HG03457 (cell line): ENCODE data around the gene GNG11.
A peak's percentile ranks its signal among the peaks of the same experiment; 100 is the strongest.
"Not testable (repeated sequence)": the region's sequence is repeated elsewhere in the genome, so short reads cannot be mapped to it uniquely, and the experiment has no call there.

Experiments
- ATAC-seq: cut with Tn5 transposase; IDR thresholded peaks from one replicate; pipeline ENCODE4 v1.9.1; 2021; ENCODE audit warnings: moderate number of reproducible peaks; ENCODE audit not compliant: unreplicated experiment

GNG11 gene

GRCh38 chr7:93911242-93911641, 10.3 kb upstream of the GNG11 start:
- ATAC-seq, result not testable (repeated sequence)

GRCh38 chr7:93911661-93912060, 9.9 kb upstream of the GNG11 start:
- ATAC-seq, result peak; percentile 65

DNA sequence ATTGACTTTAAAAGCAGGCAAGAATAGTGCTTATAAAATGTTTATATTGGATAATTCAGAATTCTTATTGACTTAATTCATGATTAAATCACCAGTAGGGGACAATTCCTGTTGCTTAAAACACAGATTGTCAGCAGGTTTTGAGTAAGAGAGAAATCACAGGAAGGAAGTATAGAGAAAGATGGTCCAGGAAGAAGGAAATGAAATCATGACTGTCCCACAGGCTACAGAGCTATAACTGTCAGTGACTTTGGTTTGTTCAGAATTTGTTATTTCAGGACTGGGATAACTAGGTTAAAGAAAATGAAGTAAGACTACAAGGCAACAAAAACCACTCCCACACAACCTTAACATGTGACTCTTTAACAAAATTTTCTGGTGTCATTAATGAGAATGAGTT, 8.3 kb upstream of the GNG11 start:
- ATAC-seq, result no peak

DNA sequence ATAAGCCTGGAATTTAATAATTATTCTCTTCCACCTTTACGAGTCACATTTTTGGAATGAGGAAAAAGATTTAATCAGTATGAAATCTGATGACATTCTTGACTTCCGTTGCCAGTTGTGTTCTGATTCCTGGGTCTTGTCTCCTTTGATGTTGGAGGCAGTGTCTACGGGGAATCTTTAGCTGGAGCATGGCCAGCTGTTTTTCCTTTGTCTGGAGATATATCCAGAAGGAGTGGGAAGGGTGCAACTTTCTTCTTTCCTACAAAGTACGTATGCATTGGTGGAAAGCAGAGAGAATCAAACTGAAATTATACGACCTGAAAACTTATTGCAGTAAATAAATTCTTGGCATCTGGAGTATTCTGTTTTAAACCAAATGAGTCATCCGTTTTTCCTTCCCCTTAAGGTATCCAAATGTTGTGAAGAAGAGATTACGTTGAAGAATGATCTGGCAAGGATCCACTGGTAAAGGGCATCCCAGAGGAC, 6.9 kb upstream of the GNG11 start:
- ATAC-seq, result no peak

DNA sequence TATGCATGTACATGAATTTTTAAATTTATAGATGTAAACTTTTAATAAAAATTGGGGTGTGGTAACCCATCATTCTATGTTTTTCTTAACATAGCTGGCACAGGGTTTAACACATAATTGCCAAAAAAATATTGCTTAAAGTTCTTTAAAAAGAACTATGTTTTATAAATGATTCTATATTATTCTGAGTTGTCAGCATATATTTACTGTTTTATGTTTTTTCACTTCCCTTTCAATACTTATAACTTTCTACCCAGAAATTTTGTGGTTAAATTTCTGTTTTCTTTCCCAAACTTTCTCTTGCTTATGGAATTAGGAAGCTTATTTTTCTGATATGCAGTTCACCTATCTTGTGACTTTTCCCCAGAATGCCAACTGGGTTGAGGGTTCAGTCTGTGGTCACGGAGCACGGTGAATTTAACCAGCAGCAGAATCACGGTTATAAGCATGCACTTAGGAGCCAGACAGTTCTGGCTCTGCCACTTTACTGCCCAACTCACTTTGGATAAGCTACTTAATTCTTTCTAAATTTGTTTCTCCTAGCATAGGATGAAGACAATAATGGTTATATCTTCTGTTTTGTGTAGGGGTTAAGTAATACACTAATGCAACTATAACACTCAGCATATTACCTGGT, 6.2 kb upstream of the GNG11 start:
- not testable (repeated sequence) for ATAC-seq

DNA sequence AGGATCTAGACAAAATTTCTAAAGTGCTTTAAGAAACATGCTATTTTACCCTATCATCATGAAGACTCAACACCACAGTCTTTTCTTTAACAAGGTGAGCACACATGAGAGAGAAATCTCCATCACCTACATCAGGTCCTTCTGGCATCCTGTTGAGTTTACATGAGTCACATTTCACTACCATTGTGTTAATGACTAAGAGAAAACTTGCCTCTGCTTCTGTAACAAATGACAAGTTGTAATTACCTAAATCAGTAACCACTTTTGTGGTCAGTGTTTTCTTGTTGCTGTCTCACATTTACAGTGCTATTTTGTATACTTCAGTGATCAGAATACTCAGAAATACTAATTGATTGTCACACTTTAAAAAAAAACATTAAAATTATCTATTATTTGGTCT, 5.6 kb upstream of the GNG11 start:
- ATAC-seq, result peak; percentile 53

GRCh38 chr7:93916315-93916714, 5.2 kb upstream of the GNG11 start:
- not testable (repeated sequence) for ATAC-seq

GRCh38 chr7:93920496-93921182, 896 bp upstream of the GNG11 start:
- no peak for ATAC-seq

GRCh38 chr7:93921186-93921585, 349 bp upstream of the GNG11 start:
- ATAC-seq, result no peak

DNA sequence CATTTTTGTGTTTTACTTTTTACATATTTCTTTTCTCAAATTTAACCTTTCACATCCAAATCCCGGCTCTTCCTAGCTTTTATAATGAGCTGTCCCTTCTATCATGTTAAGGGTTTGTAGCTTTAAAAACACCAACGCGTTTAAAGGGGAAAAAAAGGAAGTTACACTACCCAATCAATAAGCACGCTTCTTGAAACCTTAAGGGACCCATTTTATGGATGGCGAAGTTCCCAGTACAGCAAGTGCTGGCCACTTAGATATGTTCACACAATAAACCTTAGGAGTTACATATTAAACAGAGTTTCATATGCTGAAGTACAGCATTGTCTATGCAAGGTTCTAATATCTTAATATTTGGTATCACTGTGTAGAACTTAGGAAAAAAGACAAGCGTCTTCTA, 1.8 kb downstream of the GNG11 start:
- no peak for ATAC-seq

- ATAC-seq, result no peak
These were observed 2.4 kb downstream of the GNG11 start for GRCh38 chr7:93923942-93924341.

DNA sequence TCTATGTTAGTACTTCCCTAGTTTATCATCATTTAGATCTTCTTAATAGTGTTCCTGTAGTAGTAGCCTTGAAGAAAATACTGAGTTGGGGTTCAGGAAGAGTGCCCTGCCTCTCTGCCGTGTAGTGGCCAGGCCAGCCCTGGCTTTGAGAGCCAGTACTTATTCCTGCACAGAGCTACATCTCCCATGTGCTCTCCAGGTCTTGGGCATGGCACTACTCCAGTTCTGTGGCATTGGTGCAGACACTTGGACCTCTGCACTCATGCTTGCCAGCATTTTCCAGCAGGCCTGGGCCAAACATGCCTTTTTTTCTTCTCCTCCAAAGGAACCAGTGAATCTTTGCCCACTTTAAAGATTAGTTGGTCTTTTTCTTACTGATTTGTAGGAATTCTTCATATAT, 5.3 kb downstream of the GNG11 start:
- ATAC-seq, result no peak

DNA sequence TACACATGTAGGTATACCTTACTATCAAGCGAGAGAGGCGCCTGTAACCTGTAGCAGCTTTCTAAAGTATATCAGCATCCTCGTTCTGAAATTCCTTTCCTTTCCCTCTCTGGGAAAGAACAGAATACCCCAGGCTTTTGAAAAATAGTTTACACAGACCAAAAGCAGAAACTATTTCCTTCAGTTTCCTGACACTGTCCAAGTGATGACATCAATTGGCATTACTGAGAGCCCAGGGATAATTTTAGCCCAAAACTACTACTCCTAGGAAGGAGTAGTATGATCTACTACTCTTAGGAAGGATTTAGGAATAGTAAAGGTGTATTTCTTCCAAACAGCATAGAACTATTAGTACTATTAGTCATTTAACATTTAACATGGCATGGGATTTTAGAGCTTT, 6.0 kb downstream of the GNG11 start:
- ATAC-seq, result no peak

DNA sequence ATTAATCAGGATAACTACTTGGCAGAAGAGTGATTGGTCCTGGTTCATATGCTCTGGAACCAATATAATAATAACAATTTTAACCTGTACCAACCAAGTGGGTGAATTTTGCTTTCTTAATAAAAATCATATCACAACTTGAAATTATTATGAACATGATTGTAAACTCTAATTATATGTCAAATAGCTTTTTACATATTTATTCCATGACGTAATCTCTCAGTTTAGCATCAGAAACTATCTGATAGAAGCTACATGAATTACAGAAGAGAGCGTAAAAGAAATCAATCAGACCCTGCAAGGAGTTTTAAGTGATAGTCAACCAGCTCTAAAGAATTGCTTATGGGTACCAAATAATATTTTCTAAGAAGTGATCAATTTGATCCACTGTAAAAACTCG, 10.1 kb downstream of the GNG11 start:
- no peak for ATAC-seq

GRCh38 chr7:93933156-93933555, 11.6 kb downstream of the GNG11 start:
- no peak for ATAC-seq

DNA sequence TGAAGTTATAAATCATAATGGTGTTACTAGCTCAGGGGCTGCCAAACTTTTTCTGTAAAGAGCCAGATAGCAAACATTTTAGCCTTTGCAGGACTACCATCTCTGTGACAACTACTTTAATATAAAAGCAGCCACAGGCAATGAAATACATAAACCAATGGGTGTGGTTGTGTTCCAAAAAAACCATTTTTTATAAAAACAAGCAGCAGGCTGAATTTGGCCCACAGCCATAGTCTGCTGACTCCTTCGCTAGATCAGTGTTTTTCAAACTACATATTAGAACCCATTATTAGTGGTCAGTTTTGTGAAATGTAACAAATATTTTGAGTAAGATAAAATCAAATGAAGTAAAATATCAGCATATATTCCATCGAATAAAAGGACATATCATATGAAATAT, 13.6 kb downstream of the GNG11 start:
- no peak for ATAC-seq

GRCh38 chr7:93937818-93938217, 16.3 kb downstream of the GNG11 start:
- no peak for ATAC-seq

DNA sequence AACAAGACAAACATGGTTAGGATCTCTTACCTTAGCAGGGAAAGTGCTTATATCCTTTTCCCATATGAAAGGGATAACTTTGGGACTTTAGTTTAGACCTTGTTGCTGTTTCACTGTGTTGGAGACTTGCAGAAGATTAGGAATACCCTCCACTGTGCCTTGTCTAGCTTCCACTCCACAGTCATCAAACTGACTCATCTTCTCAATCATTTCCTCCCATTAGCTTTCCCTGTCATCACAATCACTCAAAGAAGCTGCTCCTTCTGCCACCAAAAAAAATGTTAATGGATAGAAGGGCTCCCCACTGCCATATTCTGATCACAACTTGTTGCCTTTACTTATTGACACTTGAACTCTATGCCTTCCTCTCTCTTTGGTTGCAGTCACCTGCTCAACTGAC, 16.8 kb downstream of the GNG11 start:
- ATAC-seq, result no peak

DNA sequence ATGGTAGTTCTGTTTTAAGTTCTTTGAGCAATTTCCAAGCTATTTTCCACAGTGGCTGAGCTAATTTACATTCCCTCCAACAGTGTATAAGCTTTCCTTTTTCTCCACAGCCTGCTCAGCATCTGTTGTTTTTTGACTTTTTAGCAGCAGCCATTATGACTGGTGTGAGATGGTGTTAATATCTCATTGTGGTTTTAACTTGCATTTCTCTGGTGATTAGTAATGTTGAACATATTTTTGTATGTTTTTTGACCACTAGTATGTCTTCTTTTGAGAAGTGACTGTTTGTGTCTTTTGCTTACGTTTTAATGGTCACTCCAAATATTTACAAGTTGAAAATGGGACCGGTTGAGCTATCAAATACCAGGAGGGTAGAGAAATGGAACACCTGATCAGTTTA, 20.4 kb downstream of the GNG11 start:
- no peak for ATAC-seq

DNA sequence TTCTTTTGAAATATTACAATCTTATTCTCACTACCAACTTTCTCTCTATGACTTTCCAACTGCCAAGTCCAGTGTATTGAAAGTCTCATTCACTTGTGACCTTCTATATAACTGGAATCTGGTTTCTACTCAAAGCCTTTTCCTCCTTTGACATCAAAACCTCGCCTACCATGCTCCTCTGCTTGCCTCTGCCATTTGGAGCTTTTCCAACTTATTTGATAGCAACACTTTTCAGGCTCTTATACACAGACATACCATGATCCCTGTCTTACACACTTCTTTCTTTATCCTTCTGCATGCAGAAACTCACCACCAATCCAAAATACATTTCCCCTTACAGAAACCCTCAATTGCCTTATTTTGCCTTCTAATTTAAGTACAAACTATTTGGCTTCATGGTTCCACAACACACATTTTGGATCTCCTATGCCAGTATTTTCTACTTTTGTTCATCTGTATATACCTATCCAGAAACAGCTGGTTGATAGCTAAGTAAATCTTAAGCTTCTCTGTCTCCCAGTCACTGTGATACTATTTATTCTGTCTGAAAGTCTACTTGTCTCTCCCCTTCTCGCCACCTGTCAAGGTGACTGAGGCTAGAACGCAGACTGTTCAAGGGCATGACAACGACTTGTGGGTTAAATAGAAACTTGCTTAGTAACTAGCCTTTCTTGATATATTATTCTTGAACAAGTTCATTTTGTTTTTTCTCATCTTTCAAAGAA, 22.4 kb downstream of the GNG11 start:
- ATAC-seq, result no peak

- no peak for ATAC-seq
These were observed 23.1 kb downstream of the GNG11 start for GRCh38 chr7:93944673-93945072.

DNA sequence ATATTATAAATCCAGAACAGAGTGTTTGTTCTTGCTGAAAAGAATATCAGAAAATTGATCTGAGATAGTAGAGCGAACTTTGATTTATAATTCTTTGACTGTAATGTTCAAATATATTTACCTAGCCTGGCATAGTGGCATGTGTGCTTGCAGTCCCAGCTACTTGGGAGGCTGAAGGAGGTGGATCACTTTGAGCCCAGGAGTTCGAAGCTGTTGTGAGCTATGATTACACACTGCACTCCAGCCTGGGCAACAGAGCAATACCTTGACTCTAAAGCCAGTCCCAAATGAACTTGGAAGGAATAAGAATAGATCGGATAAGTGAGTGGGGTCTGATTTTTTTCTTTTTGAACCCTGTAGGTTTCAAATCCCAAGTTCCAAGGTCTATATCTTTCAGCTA, 23.5 kb downstream of the GNG11 start:
- no peak for ATAC-seq
